Progenitor cell of endocrine pancreas (in vitro differentiated cells): Measurements from ENCODE around the gene EPHA4. TPM values are rescaled to one million over a fixed set of nuclear protein-coding genes. Genes with fewer than 3 reads are reported as not detected.
A peak's percentile ranks its signal among the peaks of the same experiment; 100 is the strongest.

Experiments
- DNase-seq: peaks from one replicate; pipeline ENCODE4 v3.0.0; 2021; ENCODE audit warnings: low spot score; ENCODE audit not compliant: unreplicated experiment
- H3K27ac Mint-ChIP-seq: 2 replicates; pipeline ENCODE4 v1.8.0; 2021; ENCODE audit warnings: mild to moderate bottlenecking, moderate library complexity, mixed read lengths
- H3K27me3 Mint-ChIP-seq: 2 replicates; pipeline ENCODE4 v1.8.0; 2021; ENCODE audit warnings: mixed read lengths
- H3K36me3 Mint-ChIP-seq: 2 replicates; pipeline ENCODE4 v1.8.0; 2022; ENCODE audit warnings: mixed read lengths; ENCODE audit not compliant: insufficient read depth
- H3K4me1 Mint-ChIP-seq: 2 replicates; pipeline ENCODE4 v1.8.0; 2021; ENCODE audit warnings: low read depth, mixed read lengths
- H3K4me3 Mint-ChIP-seq: 2 replicates; pipeline ENCODE4 v1.8.0; 2021; ENCODE audit warnings: low read depth, mild to moderate bottlenecking, moderate library complexity, mixed read lengths
- H3K9me3 Mint-ChIP-seq: 2 replicates; pipeline ENCODE4 v1.8.0; 2021; ENCODE audit warnings: low read depth, mixed read lengths
- total RNA-seq: library from RNA; stranded (reverse); gene quantifications from 2 replicates; pipeline ENCODE4 v1.2.1, GENCODE V29; 2021
- TF ChIP-seq, protein P1 (sequence below): fragments of 200-600 bp; sonication (generic); IDR thresholded peaks from one replicate; pipeline ENCODE4 v1.5.0; 2021; ENCODE audit warnings: antibody characterized with exemption, mild to moderate bottlenecking; ENCODE audit not compliant: unreplicated experiment

EPHA4 gene
- total RNA-seq, 1 donor from 2014 or later, result 41.4 TPM

DNA sequence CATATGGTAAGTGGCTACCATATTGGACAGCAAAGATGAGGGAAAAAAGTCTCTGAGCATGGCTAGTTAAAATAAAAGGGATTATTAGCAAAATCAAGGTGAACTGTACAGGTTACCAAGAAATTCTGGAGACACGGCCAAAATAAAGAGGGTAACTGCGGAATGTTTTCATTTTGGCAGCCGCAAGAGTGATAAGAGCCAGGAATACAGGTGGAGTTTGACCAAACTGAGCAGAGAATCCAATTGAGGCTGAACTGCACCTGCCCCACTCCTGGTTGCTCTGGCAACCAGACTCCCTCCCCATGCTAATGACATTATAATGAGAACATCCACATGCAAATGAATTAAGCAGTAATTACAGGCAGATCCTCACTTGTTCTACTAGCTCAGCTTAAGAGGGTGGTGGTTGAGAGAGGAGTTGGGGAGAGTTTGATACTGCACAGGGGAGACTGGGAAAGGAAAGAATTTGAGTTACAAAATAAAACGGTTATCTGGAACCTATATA, 18.8 kb upstream of the EPHA4 start:
- TF ChIP-seq, protein P1, sequence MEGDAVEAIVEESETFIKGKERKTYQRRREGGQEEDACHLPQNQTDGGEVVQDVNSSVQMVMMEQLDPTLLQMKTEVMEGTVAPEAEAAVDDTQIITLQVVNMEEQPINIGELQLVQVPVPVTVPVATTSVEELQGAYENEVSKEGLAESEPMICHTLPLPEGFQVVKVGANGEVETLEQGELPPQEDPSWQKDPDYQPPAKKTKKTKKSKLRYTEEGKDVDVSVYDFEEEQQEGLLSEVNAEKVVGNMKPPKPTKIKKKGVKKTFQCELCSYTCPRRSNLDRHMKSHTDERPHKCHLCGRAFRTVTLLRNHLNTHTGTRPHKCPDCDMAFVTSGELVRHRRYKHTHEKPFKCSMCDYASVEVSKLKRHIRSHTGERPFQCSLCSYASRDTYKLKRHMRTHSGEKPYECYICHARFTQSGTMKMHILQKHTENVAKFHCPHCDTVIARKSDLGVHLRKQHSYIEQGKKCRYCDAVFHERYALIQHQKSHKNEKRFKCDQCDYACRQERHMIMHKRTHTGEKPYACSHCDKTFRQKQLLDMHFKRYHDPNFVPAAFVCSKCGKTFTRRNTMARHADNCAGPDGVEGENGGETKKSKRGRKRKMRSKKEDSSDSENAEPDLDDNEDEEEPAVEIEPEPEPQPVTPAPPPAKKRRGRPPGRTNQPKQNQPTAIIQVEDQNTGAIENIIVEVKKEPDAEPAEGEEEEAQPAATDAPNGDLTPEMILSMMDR, result no peak
- no peak overlapping the region for H3K27ac Mint-ChIP-seq
- H3K4me1 Mint-ChIP-seq, result peaks cover 2% of the 10 kb centered on the region
- no peaks in the 10 kb centered on the region for H3K9me3 Mint-ChIP-seq
- no peaks in the 10 kb centered on the region for H3K36me3 Mint-ChIP-seq
- H3K27me3 Mint-ChIP-seq, result no peaks in the 10 kb centered on the region
- DNase-seq, result no peak
- no peak overlapping the region for H3K4me3 Mint-ChIP-seq

GRCh38 chr2:221589696-221590095, 17.6 kb upstream of the EPHA4 start:
- H3K27ac Mint-ChIP-seq, result no peak overlapping the region
- peaks cover 2% of the 10 kb centered on the region for H3K4me1 Mint-ChIP-seq
- no peaks in the 10 kb centered on the region for H3K27me3 Mint-ChIP-seq
- H3K4me3 Mint-ChIP-seq, result no peak overlapping the region
- no peak for DNase-seq
- TF ChIP-seq, protein P1, result no peak
- H3K9me3 Mint-ChIP-seq, result peaks cover 3% of the 10 kb centered on the region
- H3K36me3 Mint-ChIP-seq, result no peaks in the 10 kb centered on the region

DNA sequence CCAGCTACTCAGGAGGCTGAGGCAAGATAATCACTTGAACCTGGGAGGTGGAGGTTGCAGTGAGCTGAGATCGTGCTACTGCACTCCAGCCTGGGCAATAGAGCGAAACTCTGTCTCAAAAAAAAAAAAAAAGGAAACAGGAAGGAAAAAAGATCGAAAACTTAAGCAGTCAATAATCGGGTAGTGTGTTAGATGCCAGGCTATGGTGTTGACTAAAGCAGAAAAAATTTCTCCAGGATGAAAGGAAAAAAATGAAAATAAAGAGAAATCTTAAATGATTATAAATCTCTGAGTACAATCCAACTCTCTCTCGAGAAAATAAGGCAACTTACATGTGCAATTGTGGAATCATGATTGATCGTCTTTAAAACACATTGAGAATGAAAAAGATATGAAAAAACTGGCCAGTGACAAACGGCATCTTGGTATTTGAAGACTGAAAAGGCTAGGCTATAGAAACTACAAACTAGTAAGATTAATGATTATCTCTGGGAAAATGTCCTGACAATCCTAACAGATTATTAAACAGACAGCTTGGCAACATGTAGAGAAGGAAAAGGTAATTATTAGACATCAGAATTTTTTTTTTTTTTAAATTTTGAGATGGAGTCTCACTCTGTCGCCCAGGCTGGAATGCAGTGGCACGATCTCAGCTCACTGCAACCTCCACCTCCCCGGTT, 16.3 kb upstream of the EPHA4 start:
- Mint-ChIP-seq H3K27ac (no peak overlapping the region), H3K4me1 (peaks cover 3% of the 10 kb centered on the region), H3K27me3 (no peaks in the 10 kb centered on the region), H3K9me3 (peaks cover 3% of the 10 kb centered on the region), H3K4me3 (no peak overlapping the region), H3K36me3 (no peaks in the 10 kb centered on the region)
- DNase-seq, result no peak
- TF ChIP-seq, protein P1, result no peak

GRCh38 chr2:221581986-221582385, 9.9 kb upstream of the EPHA4 start:
- peaks cover 3% of the 10 kb centered on the region for H3K9me3 Mint-ChIP-seq
- DNase-seq, result no peak
- TF ChIP-seq, protein P1, result no peak
- H3K27ac Mint-ChIP-seq, result no peak overlapping the region
- peaks cover 1% of the 10 kb centered on the region for H3K36me3 Mint-ChIP-seq
- peaks cover 16% of the 10 kb centered on the region for H3K27me3 Mint-ChIP-seq
- no peak overlapping the region for H3K4me3 Mint-ChIP-seq
- H3K4me1 Mint-ChIP-seq, result peaks cover 6% of the 10 kb centered on the region

DNA sequence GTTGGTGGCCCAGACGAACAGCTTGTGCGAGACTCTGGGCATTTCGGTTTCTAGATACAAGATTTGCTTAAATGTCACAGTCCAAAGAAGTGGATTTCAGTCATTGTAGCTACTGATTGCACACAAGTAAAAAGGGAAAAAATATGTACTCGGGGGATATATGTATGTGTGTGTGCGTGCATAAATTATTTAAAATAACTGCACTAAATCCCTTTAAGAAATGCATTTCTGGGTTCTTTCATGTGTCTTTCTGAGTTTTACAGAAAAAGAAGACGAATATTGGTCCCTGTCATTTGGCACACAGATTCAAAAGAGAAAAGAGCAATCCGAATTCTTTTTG, 2.1 kb upstream of the EPHA4 start:
- Mint-ChIP-seq H3K27me3 (peaks cover 20% of the 10 kb centered on the region), H3K36me3 (peaks cover 1% of the 10 kb centered on the region), H3K9me3 (no peaks in the 10 kb centered on the region), H3K27ac (peak overlapping the region; percentile 73), H3K4me1 (peaks cover 20% of the 10 kb centered on the region), H3K4me3 (peak overlapping the region; percentile 98)
- TF ChIP-seq, protein P1, result no peak
- no peak for DNase-seq
